ENCODE data around the gene DBF4B.

Gene DBF4B

DNA sequence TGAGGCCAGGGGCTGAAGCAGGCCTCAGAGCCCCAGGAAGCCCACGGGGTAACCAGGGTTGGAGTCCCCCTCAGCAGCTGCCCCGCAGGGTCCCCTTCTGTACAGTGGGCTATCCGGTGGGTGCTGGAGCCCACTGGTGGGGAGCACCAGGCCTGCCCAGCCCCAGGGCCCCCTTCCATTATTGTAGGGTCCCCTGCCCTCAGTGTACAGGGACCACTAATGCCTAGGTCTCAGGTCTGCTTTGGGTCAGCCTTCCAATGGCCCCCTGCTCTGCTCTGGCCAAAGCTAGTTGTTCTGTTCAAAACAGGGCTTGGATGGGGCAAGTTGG is 51.4 kb downstream of the DBF4B start:
- FAIRE-seq (no peak), DNase-seq (ENCODE audit: insufficient read length, low spot score) (no peak)
- no peak for TF ChIP-seq POLR2A (IDR thresholded peaks at IDR 0.05; ENCODE audit: low read depth, low read length)

DNA sequence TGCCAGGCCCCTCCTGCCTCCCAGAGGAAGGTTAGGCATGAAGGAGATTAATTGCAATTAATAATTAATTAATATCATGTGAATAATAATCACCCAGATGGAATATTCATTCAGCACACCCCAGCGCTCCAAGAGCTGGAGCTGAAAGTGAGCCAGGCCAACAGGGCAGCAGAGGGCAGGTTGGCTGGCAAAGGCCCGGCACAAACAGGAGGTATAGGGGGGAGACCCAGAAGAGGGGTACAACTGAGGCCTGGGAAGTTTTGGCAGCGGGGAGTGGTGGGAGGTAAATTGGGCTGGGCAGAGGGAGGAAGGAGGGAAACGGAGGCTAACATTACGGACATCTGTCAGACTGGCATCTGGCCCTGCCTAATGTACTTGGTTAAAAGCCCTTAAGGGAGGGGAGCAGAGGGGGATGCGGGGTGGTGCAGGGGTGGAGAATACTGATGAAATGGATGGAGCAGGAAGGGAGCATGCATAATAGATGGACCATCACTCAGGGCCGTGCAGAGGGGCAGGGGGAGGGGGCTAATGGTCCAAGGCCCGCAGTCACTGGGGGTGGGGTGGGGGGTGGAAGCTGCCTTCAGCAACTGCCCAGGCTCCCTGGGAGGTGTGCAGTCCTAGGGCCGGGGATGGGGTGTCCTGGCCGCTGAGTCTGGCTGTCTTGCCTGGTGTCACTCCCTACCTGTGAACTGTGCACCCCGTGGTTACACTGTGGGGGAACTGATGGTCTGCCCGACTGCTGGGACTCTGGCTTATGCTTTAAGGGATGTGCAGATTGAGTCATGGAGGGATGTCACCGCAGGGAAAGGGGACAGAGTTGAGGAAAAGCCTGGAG is 52.2 kb downstream of the DBF4B start:
- DNase-seq (ENCODE audit: insufficient read length, low spot score) (no peak), FAIRE-seq (no peak)
- no peak for TF ChIP-seq POLR2A (IDR thresholded peaks at IDR 0.05; ENCODE audit: low read depth, low read length)

DNA sequence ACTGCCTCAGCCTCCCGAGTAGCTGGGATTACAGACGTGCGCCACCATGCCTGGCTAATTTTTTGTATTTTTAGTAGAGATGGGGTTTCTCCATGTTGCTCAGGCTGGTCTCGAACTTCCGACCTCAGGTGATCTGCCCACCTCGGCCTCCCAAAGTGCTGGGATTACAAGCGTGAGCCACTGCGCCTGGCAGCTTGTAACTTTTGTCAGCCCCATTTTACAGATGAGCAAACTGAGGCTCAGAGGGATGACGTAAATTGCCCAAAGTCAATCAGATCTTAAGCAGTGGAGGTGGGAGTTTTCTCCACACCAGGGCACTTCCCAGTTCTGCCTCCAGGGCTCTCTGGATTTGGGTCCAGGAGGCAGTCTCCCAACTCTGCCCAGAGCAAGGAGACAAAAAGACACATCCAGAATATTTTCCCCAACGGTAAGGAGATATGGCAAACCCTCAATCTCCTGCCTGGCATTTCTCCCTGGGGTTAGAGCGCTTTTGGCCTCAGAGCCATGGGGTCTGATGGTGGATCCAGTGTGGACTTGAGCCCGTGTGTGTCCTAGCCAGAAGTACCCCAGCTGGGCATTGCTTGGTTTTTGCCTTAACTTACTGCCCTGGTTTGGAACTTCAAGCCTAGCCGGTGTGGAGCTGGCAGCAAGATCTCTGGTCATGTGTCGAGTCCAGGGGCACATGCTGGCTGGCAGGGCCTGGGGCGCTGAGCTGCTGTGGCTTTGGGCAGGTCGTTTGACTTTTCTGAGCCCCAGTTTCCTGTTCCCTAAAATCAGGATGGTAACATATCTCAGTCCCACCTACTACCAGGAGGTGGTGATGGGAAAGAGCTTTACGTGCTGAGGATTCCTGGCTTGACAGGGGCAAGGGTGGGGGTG is 53.7 kb downstream of the DBF4B start:
- no peak for TF ChIP-seq POLR2A (IDR thresholded peaks at IDR 0.05; ENCODE audit: low read depth, low read length)
- no peak for DNase-seq (ENCODE audit: insufficient read length, low spot score)
- FAIRE-seq = no peak

DNA sequence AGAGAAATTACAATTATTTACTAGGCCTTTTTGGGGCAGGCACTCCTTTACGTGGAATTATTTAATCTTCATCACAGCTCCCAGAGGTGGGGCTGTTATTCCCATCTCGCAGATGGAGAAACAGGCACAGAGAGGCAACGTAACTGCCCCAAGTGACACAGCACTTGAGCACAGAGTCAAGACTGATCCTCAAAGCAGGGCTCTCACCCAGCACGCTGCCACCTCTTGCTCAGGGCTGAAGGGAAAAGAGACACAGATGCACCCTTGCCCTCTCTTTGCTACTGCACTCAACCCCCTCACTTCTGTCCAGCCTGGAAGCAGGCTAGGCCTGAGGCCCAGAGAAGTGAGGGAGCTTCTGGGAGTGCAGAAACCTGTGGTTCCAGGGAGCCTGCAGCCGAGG is 54.7 kb downstream of the DBF4B start:
- no peak for TF ChIP-seq POLR2A (IDR thresholded peaks at IDR 0.05; ENCODE audit: low read depth, low read length)
- DNase-seq (ENCODE audit: insufficient read length, low spot score) = no peak
- no peak for FAIRE-seq

DNA sequence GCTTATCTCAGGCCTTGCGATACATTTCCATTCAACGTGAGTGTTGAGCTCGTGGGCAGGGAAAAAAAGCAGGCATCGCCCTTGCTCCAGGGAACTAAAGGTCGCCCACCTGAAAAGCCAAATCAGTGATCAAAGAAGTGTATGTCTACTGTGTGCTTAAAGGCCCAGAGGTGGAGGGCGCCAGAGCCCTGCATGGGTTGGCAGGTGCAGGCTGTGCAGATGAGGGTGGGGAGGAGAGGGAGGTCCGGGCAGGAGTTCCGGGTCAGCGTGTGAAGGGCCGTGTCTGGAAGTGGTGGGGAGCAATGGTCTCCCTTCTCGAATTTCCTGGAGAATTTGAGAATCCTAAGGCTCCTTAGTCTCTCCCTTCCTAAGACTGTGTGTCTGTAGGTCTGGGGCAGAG is 57.5 kb downstream of the DBF4B start:
- FAIRE-seq (no peak), DNase-seq (ENCODE audit: insufficient read length, low spot score) (no peak)
- TF ChIP-seq POLR2A (IDR thresholded peaks at IDR 0.05; ENCODE audit: low read depth, low read length) = no peak

DNA sequence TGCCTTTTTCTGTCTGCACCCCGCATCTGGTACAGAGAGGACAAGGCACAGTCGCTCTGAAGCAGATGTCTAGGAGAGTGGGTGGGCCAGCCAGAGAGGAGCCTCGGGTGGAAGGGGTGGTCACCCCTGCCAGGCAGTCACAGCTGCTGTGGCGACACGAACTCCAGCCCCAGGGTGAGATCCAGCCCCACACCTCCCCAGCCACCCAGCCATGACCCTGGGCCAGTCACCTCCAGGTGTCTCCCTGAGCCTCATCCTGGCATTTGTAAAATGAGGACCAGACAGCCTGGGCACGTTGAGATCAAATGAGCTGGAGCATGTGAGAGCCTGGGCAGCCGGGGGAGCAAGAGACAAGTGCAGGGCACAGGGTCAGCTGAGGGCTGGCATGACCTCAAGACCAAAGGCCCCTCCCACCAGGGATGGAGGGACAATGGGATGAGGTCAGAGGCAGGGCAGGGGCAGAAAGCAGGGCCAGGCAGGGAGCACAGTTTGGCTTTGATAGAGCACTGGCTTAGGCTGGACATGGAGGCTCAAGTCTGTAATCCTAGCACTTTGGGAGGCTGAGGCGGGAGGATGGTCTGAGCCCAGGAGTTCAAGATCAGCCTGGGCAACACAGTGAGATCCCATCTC is 58.1 kb downstream of the DBF4B start:
- TF ChIP-seq POLR2A (IDR thresholded peaks at IDR 0.05; ENCODE audit: low read depth, low read length) = no peak
- DNase-seq (ENCODE audit: insufficient read length, low spot score) = no peak
- no peak for FAIRE-seq

DNA sequence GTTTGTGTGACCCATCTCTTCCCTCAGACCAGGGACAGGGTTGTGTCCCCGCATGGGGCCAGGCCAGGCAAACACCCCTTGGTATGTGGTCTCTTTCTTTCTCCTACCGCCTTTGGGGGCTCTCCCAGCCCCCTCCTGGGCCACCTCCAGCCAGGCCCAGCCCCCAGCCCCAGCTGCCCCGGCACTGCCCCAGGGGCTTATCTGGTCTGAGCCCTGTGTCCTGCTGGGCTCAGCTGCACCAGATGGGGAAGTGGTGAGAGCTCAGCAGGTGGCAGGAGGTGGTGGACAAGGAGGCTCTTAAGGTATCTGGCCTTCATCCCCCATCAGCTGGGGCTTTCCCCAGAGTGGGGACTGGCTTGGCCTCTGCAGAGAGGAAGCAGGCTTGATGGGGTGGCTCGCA is 59.0 kb downstream of the DBF4B start:
- no peak for TF ChIP-seq POLR2A (IDR thresholded peaks at IDR 0.05; ENCODE audit: low read depth, low read length)
- no peak for DNase-seq (ENCODE audit: insufficient read length, low spot score)
- FAIRE-seq = no peak

DNA sequence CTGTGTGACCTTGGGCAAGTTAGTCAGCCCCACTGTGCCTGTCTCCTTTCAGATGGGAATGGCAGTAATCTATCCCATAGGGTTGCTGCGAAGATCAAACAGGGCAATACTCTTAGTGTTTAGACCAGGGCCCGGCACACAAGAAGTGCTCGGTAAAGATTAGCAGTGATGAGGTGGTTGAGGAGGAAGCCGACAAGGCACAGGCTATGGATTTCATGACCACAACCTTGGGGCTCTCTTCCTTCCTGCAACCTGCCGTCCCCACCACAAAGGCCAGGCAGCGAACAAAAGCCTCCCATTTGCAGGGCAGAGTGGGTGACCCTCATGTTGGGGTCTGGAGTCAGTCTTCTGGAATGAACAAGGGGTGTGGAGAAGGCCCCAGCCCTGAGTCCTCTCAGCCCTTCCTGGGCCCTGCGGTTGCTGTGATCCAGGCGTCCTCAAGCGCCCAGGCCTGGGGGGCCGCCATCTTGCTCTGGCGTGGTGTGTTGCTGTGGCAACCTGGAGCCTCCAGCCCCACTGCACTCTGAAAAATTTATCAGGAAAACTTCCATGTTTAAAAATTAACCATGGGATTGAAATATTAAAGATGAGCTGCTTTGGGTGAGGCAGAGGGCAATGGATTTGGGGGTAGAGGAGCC is 60.2 kb downstream of the DBF4B start:
- TF ChIP-seq POLR2A (IDR thresholded peaks at IDR 0.05; ENCODE audit: low read depth, low read length) = no peak
- FAIRE-seq = no peak
- DNase-seq (ENCODE audit: insufficient read length, low spot score) = no peak

DNA sequence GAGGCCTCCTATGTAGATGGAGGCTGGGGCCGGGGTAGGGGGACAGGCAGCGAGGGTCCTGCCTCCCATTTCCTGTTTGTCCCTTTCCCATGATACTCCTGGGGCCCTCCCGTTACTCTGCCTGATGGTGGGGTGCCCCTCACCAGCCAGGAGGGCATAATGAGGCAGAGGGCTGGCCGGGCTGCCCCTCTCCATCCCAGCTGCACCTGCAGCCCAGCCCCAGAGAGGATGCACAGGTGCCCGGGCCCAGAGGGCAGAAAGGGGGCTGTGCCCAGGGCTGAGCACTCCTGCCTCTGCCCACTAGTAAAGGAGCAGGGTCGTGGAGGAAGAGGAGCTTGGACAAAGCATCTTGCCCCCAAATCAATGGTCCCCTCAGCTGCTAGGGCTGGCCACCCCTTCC is 60.8 kb downstream of the DBF4B start:
- DNase-seq (ENCODE audit: insufficient read length, low spot score) (no peak), FAIRE-seq (no peak)
- no peak for TF ChIP-seq POLR2A (IDR thresholded peaks at IDR 0.05; ENCODE audit: low read depth, low read length)

DNA sequence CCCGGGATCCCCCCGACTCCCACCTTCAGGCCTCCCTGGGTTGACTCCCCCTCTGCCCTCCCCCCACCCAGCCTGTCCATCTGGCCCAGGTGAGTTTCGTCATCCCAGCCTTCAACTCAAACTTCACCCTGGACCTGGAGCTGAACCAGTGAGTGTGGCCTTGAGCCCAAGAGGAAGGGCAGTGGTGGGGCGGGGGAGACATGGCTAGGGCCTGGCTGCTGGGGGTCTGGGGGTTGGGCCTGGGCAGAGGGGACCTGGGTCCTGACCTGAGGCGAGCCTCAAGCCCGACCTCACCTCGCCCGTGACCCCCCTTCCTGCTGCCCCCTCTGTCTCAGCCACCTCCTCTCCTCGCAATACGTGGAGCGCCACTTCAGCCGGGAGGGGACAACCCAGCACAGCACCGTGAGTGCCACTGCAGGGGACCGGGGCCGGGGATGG is 61.2 kb downstream of the DBF4B start:
- DNase-seq (ENCODE audit: insufficient read length, low spot score) = no peak
- no peak for TF ChIP-seq POLR2A (IDR thresholded peaks at IDR 0.05; ENCODE audit: low read depth, low read length)
- no peak for FAIRE-seq

DNA sequence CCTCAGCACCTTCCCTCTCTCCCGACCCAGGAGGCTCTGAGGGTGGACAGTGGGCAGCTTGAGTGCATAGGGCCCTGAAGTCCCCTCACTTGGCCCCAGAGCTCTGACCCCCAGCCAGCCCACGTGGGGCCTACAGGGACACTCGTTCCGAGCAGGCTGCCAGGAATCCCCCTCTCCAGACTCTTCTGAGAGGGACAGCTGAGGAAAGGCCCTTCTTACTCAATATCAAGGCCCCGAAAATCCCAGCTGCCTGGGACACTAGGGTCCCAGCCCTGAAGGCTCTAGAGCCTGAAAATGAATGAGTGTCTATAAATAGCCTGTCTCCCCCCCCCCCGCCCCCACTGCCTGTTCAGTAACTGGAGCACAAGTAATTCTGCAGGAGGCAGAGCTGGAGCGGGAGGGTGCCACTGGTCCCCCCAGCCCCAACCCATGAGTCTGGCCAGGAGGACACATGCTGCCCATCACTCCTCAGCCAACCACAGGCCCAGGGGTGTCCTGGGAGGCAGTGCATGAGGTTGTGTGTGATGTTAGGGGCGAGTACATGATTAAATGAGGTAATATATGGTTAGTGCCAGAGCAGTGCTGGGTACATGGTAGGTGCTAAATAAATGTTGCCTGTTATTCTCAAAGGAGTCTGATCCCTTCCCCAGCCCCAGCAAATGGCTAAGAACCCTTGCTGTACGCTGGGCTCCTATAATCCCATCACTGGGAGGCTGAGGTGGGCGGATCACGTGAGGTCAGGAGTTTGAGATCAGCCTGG is 61.9 kb downstream of the DBF4B start:
- no peak for FAIRE-seq
- DNase-seq (ENCODE audit: insufficient read length, low spot score) = no peak

DNA sequence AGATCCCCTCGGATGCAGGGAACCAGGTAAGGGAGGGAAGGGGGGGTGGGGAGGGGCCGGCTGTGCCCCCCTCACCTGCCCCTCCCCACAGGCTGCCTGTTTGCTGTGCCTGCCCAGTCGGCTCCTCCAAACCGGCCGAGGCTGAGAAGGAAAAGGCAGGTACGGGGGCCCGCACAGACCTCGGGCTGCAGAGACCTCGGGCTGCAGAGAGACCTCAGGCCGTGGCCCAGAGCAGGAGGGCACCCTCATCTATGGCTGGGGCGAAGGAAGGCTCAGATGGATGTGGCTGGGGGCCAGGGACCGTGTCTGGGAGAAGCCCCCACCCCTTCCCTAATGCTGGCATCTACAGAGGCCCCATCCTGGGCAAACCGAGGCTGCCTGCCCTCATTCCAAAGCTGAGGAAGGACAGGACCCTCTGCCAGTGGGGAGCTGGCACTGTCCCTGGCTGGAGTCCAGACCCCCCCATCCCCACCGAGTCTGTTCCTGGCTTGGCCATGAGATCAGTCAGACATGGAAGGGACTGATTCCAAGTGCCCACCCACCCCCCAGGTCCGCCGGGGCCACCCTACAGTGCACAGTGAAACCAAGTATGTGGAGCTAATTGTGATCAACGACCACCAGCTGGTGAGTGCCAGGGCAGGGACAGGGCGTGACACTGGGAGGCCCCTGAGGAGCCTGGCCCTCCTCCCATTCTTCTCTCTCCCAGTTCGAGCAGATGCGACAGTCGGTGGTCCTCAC is 64.0 kb downstream of the DBF4B start:
- DNase-seq (ENCODE audit: insufficient read length, low spot score) = no peak
- no peak for TF ChIP-seq POLR2A (IDR thresholded peaks at IDR 0.05; ENCODE audit: low read depth, low read length)
- no peak for FAIRE-seq

More for the DNA sequence above, 61.9 kb downstream of the DBF4B start:
- TF ChIP-seq POLR2A (IDR thresholded peaks at IDR 0.05; ENCODE audit: low read depth, low read length) = no peak

DNA sequence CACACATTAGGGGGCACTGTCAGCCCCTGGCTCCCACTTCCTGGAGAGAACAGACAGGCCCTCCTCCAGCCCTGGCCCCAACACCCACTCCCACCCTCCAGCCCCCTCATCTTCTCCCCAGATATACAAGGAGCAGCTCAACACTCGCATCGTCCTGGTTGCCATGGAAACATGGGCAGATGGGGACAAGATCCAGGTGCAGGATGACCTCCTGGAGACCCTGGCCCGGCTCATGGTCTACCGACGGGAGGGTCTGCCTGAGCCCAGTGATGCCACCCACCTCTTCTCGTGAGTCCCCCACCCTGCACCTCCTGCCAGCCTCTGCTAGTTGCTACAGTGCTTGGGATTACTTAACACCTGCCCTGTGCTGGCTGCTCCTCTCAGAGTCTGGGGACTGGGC is 64.7 kb downstream of the DBF4B start:
- no peak for TF ChIP-seq POLR2A (IDR thresholded peaks at IDR 0.05; ENCODE audit: low read depth, low read length)
- DNase-seq (ENCODE audit: insufficient read length, low spot score) (no peak), FAIRE-seq (no peak)

Data from H54 (cell line).